DND-41 (cell line): ENCODE data around the gene ATF7IP2.
"Not testable (repeated sequence)": the region's sequence is repeated elsewhere in the genome, so short reads cannot be mapped to it uniquely, and the experiment has no call there.

Experiments
- EZH2 ChIP-seq: IDR thresholded peaks from 3 replicates; pipeline ENCODE4 v1.6.1; 2012; ENCODE audit warnings: borderline replicate concordance, low read depth, mild to moderate bottlenecking, moderate library complexity, low read length, inconsistent platforms; ENCODE audit not compliant: severe bottlenecking
- TF ChIP-seq, protein P1 (sequence below): IDR thresholded peaks from 2 replicates; pipeline ENCODE4 v1.5.1; 2012; ENCODE audit warnings: borderline replicate concordance, low read length, moderate library complexity, mild to moderate bottlenecking; ENCODE audit not compliant: poor library complexity, severe bottlenecking; ENCODE audit errors: extremely low read depth

DNA sequence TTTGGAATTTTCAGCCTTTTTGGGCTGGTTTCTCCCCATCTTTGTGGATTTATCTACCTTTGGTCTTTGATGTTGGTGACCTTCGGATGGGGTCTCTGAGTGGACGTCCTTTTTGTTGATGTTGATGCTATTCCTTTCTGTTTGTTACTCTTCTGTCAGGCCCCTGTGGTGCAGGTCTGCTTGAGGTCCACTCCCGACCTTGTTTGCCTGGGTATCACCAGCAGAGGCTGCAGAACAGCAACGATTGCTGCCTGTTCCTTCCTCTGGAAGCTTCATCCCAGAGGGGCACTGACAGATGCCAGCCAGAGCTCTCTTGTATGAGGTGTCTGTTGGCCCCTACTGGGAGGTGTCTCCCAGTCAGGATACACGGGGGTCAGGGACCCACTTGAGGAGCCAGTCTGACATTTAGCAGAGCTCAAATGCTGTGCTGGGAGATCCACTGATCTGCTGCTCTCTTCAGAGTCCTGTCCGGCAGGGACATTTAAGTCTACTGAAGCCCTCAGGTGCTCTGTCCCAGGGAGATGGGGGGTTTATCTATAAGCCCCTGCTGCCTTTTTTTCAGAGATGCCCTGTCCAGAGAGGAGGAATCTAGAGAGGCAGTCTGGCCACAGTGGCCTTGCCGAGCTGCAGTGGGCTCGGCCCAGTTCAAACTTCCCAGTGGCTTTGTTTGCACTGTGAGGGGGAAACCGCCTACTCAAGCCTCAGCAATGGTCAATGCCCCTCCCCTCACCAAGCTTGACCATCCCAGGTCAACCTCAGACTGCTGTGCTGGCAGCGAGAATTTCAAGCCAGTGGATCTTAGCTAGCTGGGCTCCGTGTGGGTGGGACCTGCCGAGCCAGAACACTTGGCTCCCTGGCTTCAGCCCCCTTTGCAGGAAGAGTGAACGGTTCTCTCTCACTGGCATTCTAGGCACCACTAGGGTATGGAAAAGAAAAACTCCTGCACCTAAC is 66.6 kb downstream of the ATF7IP2 start:
- TF ChIP-seq, protein P1, sequence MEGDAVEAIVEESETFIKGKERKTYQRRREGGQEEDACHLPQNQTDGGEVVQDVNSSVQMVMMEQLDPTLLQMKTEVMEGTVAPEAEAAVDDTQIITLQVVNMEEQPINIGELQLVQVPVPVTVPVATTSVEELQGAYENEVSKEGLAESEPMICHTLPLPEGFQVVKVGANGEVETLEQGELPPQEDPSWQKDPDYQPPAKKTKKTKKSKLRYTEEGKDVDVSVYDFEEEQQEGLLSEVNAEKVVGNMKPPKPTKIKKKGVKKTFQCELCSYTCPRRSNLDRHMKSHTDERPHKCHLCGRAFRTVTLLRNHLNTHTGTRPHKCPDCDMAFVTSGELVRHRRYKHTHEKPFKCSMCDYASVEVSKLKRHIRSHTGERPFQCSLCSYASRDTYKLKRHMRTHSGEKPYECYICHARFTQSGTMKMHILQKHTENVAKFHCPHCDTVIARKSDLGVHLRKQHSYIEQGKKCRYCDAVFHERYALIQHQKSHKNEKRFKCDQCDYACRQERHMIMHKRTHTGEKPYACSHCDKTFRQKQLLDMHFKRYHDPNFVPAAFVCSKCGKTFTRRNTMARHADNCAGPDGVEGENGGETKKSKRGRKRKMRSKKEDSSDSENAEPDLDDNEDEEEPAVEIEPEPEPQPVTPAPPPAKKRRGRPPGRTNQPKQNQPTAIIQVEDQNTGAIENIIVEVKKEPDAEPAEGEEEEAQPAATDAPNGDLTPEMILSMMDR: not testable (repeated sequence)
- TF ChIP-seq EZH2: not testable (repeated sequence)
